Esophagus squamous epithelium (tissue), 4 donors: Measurements from ENCODE around the gene TP53AIP1.

Experiments used
- CTCF ChIP-seq, 6 experiments: fragments of 450-650 bp in 4 of 6; fragments of 200-600 bp in 2 of 6; sonication (generic) in 2 of 6; IDR thresholded peaks; one replicate each; pipeline ENCODE4 v1.5.1; 2016 to 2019; ENCODE audit warnings: antibody characterized with exemption in 6 of 6, mild to moderate bottlenecking in 4 of 6, moderate library complexity in 4 of 6
- POLR2A ChIP-seq, 4 donors: fragments of 450-650 bp; IDR thresholded peaks; one replicate each; pipeline ENCODE4 v1.6.1; 2017; ENCODE audit warnings: antibody characterized with exemption in 4 of 4, mild to moderate bottlenecking in 4 of 4, moderate library complexity in 3 of 4

- TF ChIP-seq CTCF (IDR thresholded peaks at IDR 0.05) (no peak), POLR2A (IDR thresholded peaks at IDR 0.05) (no peak)
These were observed 38.6 kb upstream of the TP53AIP1 start for GRCh38 chr11:128981254-128981653.
